SJSA1 (cell line): Measurements from ENCODE around the gene COLQ. TPM values are rescaled to one million over a fixed set of nuclear protein-coding genes. Genes with fewer than 3 reads are reported as not detected.
"Not testable (repeated sequence)": the region's sequence is repeated elsewhere in the genome, so short reads cannot be mapped to it uniquely, and the experiment has no call there.

ENCODE experiments used
- DNase-seq, 2 experiments: peaks; one replicate each; pipeline ENCODE4 v3.0.0-alpha.2; 2015 to 2020; ENCODE audit warnings: low spot score in 2 of 2, low read depth in 1 of 2
- H3K27ac ChIP-seq: fragments of 250-450 bp; sonication (Bioruptor Pico); 2 replicates; pipeline ENCODE4 v1.5.1; 2020; ENCODE audit warnings: mild to moderate bottlenecking, moderate library complexity
- H3K27me3 ChIP-seq: fragments of 250-450 bp; sonication (Bioruptor Pico); replicated peaks from 2 replicates; pipeline ENCODE4 v1.5.1; 2020; ENCODE audit warnings: mild to moderate bottlenecking, moderate library complexity
- H3K36me3 ChIP-seq: fragments of 250-450 bp; sonication (Bioruptor Pico); 2 replicates; pipeline ENCODE4 v1.5.1; 2020; ENCODE audit warnings: mild to moderate bottlenecking
- H3K4me1 ChIP-seq: fragments of 250-450 bp; sonication (Bioruptor Pico); replicated peaks from 2 replicates; pipeline ENCODE4 v1.6.1; 2021; ENCODE audit warnings: mild to moderate bottlenecking
- H3K4me3 ChIP-seq: fragments of 250-450 bp; sonication (Bioruptor Pico); 2 replicates; pipeline ENCODE4 v1.5.1; 2020; ENCODE audit warnings: mild to moderate bottlenecking
- H3K9me3 ChIP-seq: fragments of 250-450 bp; sonication (Bioruptor Pico); replicated peaks from 2 replicates; pipeline ENCODE4 v1.5.1; 2020; ENCODE audit warnings: mild to moderate bottlenecking
- total RNA-seq: library from RNA; depleted of rRNA; stranded (reverse); fragments of >200 nt; shearing (Covaris generic); gene quantifications from 2 replicates; pipeline ENCODE4 v1.2.3, GENCODE V29; 2014

Gene COLQ
- total RNA-seq, 1 experiment from 2014 or later: 0.29 TPM

- not testable (repeated sequence) for H3K27ac ChIP-seq, H3K36me3 ChIP-seq, H3K4me3 ChIP-seq, H3K27me3 ChIP-seq, H3K9me3 ChIP-seq, H3K4me1 ChIP-seq, DNase-seq
Observed at GRCh38 chr3:15532614-15533013, 11.1 kb upstream of the COLQ start.

GRCh38 chr3:15531346-15531745, 9.8 kb upstream of the COLQ start:
- no peak overlapping the region for H3K4me3 ChIP-seq
- no peak overlapping the region for H3K27ac ChIP-seq
- H3K27me3 ChIP-seq: no peaks in the 10 kb centered on the region; the same call in 1 of the 2 replicates
- DNase-seq: no peak
- no peaks in the 10 kb centered on the region for H3K4me1 ChIP-seq
- no peaks in the 10 kb centered on the region for H3K36me3 ChIP-seq
- no peaks in the 10 kb centered on the region for H3K9me3 ChIP-seq

GRCh38 chr3:15528854-15529537, 7.5 kb upstream of the COLQ start:
- Histone ChIP-seq H3K4me1 (no peaks in the 10 kb centered on the region), H3K36me3 (no peaks in the 10 kb centered on the region), H3K9me3 (no peaks in the 10 kb centered on the region), H3K27ac (no peak overlapping the region), H3K27me3 (no peaks in the 10 kb centered on the region; the same call in 1 of the 2 replicates), H3K4me3 (no peak overlapping the region)
- DNase-seq: no peak

- H3K4me1 ChIP-seq: no peaks in the 10 kb centered on the region
- H3K36me3 ChIP-seq: no peaks in the 10 kb centered on the region
- DNase-seq: no peak
- no peak overlapping the region for H3K4me3 ChIP-seq
- no peaks in the 10 kb centered on the region; the same call in 1 of the 2 replicates for H3K27me3 ChIP-seq
- H3K27ac ChIP-seq: no peak overlapping the region
- no peaks in the 10 kb centered on the region for H3K9me3 ChIP-seq
Observed at GRCh38 chr3:15527031-15527459, 5.5 kb upstream of the COLQ start.

- H3K4me3 ChIP-seq: no peak overlapping the region
- H3K27me3 ChIP-seq: no peaks in the 10 kb centered on the region; the same call in 1 of the 2 replicates
- H3K9me3 ChIP-seq: no peaks in the 10 kb centered on the region
- H3K4me1 ChIP-seq: no peaks in the 10 kb centered on the region
- no peak overlapping the region for H3K27ac ChIP-seq
- H3K36me3 ChIP-seq: no peaks in the 10 kb centered on the region
- DNase-seq: no peak
Observed at GRCh38 chr3:15525790-15526189, 4.3 kb upstream of the COLQ start.

- Histone ChIP-seq H3K4me3 (no peak overlapping the region), H3K27me3 (no peaks in the 10 kb centered on the region; the same call in 1 of the 2 replicates), H3K4me1 (no peaks in the 10 kb centered on the region), H3K9me3 (no peaks in the 10 kb centered on the region), H3K27ac (no peak overlapping the region), H3K36me3 (no peaks in the 10 kb centered on the region)
- DNase-seq: no peak
Observed at GRCh38 chr3:15523660-15524417, 2.3 kb upstream of the COLQ start.

GRCh38 chr3:15522016-15522415, 510 bp upstream of the COLQ start:
- no peaks in the 10 kb centered on the region for H3K36me3 ChIP-seq

GRCh38 chr3:15520804-15521572, 518 bp downstream of the COLQ start:
- Histone ChIP-seq H3K4me1 (no peaks in the 10 kb centered on the region), H3K36me3 (no peaks in the 10 kb centered on the region), H3K9me3 (no peaks in the 10 kb centered on the region), H3K27ac (no peak overlapping the region), H3K4me3 (no peak overlapping the region), H3K27me3 (no peaks in the 10 kb centered on the region)
- DNase-seq: no peak

More at GRCh38 chr3:15522016-15522415, 510 bp upstream of the COLQ start:
- DNase-seq: no peak
- Histone ChIP-seq H3K4me3 (no peak overlapping the region), H3K27ac (no peak overlapping the region), H3K9me3 (no peaks in the 10 kb centered on the region), H3K27me3 (no peaks in the 10 kb centered on the region; the same call in 1 of the 2 replicates), H3K4me1 (no peaks in the 10 kb centered on the region)

- Histone ChIP-seq H3K36me3 (no peaks in the 10 kb centered on the region), H3K9me3 (no peaks in the 10 kb centered on the region), H3K27me3 (no peaks in the 10 kb centered on the region), H3K4me3 (no peak overlapping the region), H3K27ac (no peak overlapping the region), H3K4me1 (no peaks in the 10 kb centered on the region)
- DNase-seq: no peak
Observed at GRCh38 chr3:15520185-15520584, 1.3 kb downstream of the COLQ start.

- no peak for DNase-seq
- Histone ChIP-seq H3K4me1 (no peaks in the 10 kb centered on the region), H3K9me3 (no peaks in the 10 kb centered on the region), H3K36me3 (no peaks in the 10 kb centered on the region), H3K4me3 (no peak overlapping the region), H3K27ac (no peak overlapping the region), H3K27me3 (no peaks in the 10 kb centered on the region)
Observed at GRCh38 chr3:15519096-15519495, 2.4 kb downstream of the COLQ start.

GRCh38 chr3:15514663-15515340, 6.7 kb downstream of the COLQ start:
- Histone ChIP-seq H3K4me1 (no peaks in the 10 kb centered on the region), H3K4me3 (no peak overlapping the region), H3K36me3 (no peaks in the 10 kb centered on the region), H3K9me3 (no peaks in the 10 kb centered on the region), H3K27ac (no peak overlapping the region), H3K27me3 (no peaks in the 10 kb centered on the region)
- DNase-seq: no peak

- H3K9me3 ChIP-seq: no peaks in the 10 kb centered on the region
- no peaks in the 10 kb centered on the region for H3K27me3 ChIP-seq
- no peaks in the 10 kb centered on the region for H3K4me1 ChIP-seq
- DNase-seq: no peak
- no peak overlapping the region for H3K4me3 ChIP-seq
- no peaks in the 10 kb centered on the region for H3K36me3 ChIP-seq
- H3K27ac ChIP-seq: no peak overlapping the region
Observed at GRCh38 chr3:15513810-15514662, 7.5 kb downstream of the COLQ start.

- no peak overlapping the region for H3K27ac ChIP-seq
- no peaks in the 10 kb centered on the region for H3K36me3 ChIP-seq
- H3K27me3 ChIP-seq: no peaks in the 10 kb centered on the region
- no peak for DNase-seq
- no peaks in the 10 kb centered on the region for H3K4me1 ChIP-seq
- H3K4me3 ChIP-seq: no peak overlapping the region
- H3K9me3 ChIP-seq: no peaks in the 10 kb centered on the region
Observed at GRCh38 chr3:15513116-15513515, 8.4 kb downstream of the COLQ start.
